ENCODE data around the gene PRMT5. TPM values are rescaled to one million over a fixed set of nuclear protein-coding genes. Genes with fewer than 3 reads are reported as not detected.

Gene PRMT5
- total RNA-seq, 4 donors from 2014 or later, result 32.2 to 92.3 (median 43.4) TPM

DNA sequence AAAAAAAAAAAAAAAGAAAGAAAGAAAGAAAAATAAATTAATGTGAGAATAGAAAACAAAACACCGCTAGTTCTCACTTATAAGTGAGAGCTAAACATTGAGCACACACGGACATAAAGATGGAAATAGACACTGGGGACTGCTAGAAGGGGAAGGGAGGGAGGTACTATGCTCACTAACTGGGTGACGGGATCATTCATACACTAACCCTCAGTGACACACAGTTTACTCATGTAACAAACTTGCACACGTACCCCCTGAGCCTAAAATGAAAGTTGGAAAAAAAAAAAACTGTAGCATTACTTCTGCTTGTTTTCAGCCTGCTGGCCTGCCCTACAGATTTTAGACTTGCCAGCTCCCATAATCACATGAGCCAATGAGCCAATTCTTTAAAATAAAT is 10.5 kb upstream of the PRMT5 start:
- DNase-seq, result no peak
- 92 to 96% methylated on average over 4 of the region's 4 CpGs for WGBS, 2 donors (ENCODE audit: low coverage in 1 of 2)

DNA sequence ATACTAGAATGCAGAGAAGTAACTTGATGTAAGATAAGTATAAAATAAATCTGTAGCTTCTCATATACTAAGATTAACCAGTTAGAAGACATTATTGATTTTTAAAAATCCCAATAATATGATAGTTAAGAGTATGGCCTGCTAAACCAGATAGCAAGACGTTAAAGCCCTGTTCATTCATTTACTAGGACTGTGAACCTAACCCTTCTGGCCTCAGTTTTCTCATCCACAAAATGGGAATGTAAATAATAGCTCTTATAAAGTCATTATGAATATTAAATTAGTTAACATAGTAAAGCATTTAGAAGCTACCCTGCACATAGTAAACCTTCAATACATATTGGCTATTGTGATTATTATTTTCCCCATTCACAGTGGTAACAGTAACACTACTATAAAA is 6.0 kb upstream of the PRMT5 start:
- no peak for DNase-seq
- 79% methylated on average over 1 of the region's 1 CpG for WGBS, 2 donors (ENCODE audit: low coverage in 1 of 2)
- H3K9me3 ChIP-seq, result no peaks in the 10 kb centered on the region
- intact Hi-C loops (cut with DNase I; ENCODE audit: low total_unique reads), result no loop called here
- TF ChIP-seq EP300 (IDR thresholded peaks at IDR 0.05; ENCODE audit: low read depth), result no peak
- no peak for TF ChIP-seq POLR2A (IDR thresholded peaks at IDR 0.05)
- no peak for TF ChIP-seq POLR2AphosphoS5 (IDR thresholded peaks at IDR 0.05)
- TF ChIP-seq, protein P1, sequence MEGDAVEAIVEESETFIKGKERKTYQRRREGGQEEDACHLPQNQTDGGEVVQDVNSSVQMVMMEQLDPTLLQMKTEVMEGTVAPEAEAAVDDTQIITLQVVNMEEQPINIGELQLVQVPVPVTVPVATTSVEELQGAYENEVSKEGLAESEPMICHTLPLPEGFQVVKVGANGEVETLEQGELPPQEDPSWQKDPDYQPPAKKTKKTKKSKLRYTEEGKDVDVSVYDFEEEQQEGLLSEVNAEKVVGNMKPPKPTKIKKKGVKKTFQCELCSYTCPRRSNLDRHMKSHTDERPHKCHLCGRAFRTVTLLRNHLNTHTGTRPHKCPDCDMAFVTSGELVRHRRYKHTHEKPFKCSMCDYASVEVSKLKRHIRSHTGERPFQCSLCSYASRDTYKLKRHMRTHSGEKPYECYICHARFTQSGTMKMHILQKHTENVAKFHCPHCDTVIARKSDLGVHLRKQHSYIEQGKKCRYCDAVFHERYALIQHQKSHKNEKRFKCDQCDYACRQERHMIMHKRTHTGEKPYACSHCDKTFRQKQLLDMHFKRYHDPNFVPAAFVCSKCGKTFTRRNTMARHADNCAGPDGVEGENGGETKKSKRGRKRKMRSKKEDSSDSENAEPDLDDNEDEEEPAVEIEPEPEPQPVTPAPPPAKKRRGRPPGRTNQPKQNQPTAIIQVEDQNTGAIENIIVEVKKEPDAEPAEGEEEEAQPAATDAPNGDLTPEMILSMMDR (IDR thresholded peaks at IDR 0.05), result no peak
- peaks cover 0 to 8% (median 1%) of the 10 kb centered on the region in 4 donors for H3K4me1 ChIP-seq
- H3K27ac ChIP-seq, result no peak overlapping the region
- no peaks in the 10 kb centered on the region for H3K27me3 ChIP-seq
- in situ Hi-C loops (cut with MboI; ENCODE audit: low pct_ligation_motif_present in 1 of 4, low pct_unique_long_range_greater_than_20kb in 1 of 4, low sequenced_read_pairs in 3 of 4), result no loop called here
- H3K36me3 ChIP-seq, result no peaks in the 10 kb centered on the region
- H3K4me3 ChIP-seq, result no peak overlapping the region

More for the DNA sequence above, 10.5 kb upstream of the PRMT5 start:
- Histone ChIP-seq H3K9me3 (no peaks in the 10 kb centered on the region), H3K27ac (no peak overlapping the region), H3K36me3 (no peaks in the 10 kb centered on the region), H3K4me1 (no peaks in the 10 kb centered on the region), H3K4me3 (no peak overlapping the region), H3K27me3 (no peaks in the 10 kb centered on the region)
- TF ChIP-seq POLR2AphosphoS5 (IDR thresholded peaks at IDR 0.05) (no peak), POLR2A (IDR thresholded peaks at IDR 0.05) (no peak), EP300 (IDR thresholded peaks at IDR 0.05; ENCODE audit: low read depth) (no peak)
- TF ChIP-seq, protein P1 (IDR thresholded peaks at IDR 0.05), result no peak
- in situ Hi-C loops (cut with MboI; ENCODE audit: low pct_ligation_motif_present in 1 of 4, low pct_unique_long_range_greater_than_20kb in 1 of 4, low sequenced_read_pairs in 3 of 4) (no loop called here), intact Hi-C loops (cut with DNase I; ENCODE audit: low total_unique reads) (no loop called here)

DNA sequence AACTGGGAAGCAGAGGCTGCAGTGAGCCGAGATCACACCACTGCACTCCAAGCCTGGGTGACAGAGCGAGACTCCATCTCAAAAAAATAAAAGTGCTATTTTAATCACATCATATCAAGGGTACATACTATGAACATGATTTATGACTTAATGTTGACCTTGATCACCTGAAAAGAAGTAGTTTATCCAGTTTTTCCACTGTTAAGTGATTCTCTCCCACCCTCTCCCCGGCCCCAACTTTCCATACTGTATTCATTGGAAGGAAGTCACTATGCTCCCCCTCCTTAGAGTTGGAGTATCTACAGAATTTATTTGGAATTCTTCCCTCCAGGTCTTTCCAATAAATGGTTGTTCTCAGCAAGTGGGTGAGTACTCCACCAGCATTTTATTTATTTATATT is 3.0 kb upstream of the PRMT5 start:
- DNase-seq, result no peak
- in situ Hi-C loops (cut with MboI; ENCODE audit: low pct_ligation_motif_present in 1 of 4, low pct_unique_long_range_greater_than_20kb in 1 of 4, low sequenced_read_pairs in 3 of 4) (no loop called here), intact Hi-C loops (cut with DNase I; ENCODE audit: low total_unique reads) (no loop called here)
- WGBS, 2 donors (ENCODE audit: low coverage in 1 of 2), result 63 to 79% methylated on average over 3 of the region's 3 CpGs
- Histone ChIP-seq H3K27ac (no peak overlapping the region), H3K9me3 (no peaks in the 10 kb centered on the region), H3K4me3 (no peak overlapping the region), H3K36me3 (no peaks in the 10 kb centered on the region), H3K27me3 (no peaks in the 10 kb centered on the region), H3K4me1 (peaks cover 9 to 29% (median 15%) of the 10 kb centered on the region in 4 donors)
- TF ChIP-seq EP300 (IDR thresholded peaks at IDR 0.05; ENCODE audit: low read depth) (no peak), POLR2AphosphoS5 (IDR thresholded peaks at IDR 0.05) (no peak), POLR2A (IDR thresholded peaks at IDR 0.05) (no peak)
- TF ChIP-seq, protein P1 (IDR thresholded peaks at IDR 0.05), result no peak

DNA sequence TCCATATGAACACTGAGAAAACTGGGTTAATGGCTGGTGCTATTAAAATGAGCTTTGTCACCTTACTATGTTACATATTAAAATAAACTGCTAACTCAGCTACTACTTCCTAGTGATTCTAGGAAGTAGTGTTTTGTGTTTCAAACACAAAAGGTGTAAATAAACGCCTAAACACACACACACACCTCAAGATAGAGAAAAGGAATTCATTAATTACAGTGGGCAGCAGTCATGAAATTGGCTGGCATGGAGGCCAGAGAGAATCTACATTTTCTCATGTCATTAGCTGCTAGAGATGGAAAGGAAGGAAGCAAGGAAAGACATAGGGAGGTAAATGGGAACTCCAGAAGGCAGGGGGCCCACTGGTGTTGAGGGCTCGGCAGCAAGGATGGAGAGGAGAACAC is 787 bp upstream of the PRMT5 start:
- Histone ChIP-seq H3K4me1 (peaks cover 9 to 43% (median 19%) of the 10 kb centered on the region in 4 donors), H3K36me3 (no peaks in the 10 kb centered on the region), H3K4me3 (peak overlapping the region; percentile 11 to 95 (median 52)), H3K9me3 (no peaks in the 10 kb centered on the region), H3K27me3 (no peaks in the 10 kb centered on the region), H3K27ac (peak overlapping the region; percentile 82 to 94 (median 93))
- DNase-seq, result no peak
- in situ Hi-C loops (cut with MboI; ENCODE audit: low pct_ligation_motif_present in 1 of 4, low pct_unique_long_range_greater_than_20kb in 1 of 4, low sequenced_read_pairs in 3 of 4) (no loop called here), intact Hi-C loops (cut with DNase I; ENCODE audit: low total_unique reads) (no loop called here)
- whole genome bisulfite sequencing, 2 donors (ENCODE audit: low coverage in 1 of 2), result 0 to 7% methylated on average over 2 of the region's 2 CpGs
- no peak for TF ChIP-seq POLR2AphosphoS5 (IDR thresholded peaks at IDR 0.05)
- no peak for TF ChIP-seq POLR2A (IDR thresholded peaks at IDR 0.05)

Measured in transverse colon (tissue), 4 donors.